ENCODE data around the gene SERPINB7. TPM values are rescaled to one million over a fixed set of nuclear protein-coding genes. Genes with fewer than 3 reads are reported as not detected.

The SERPINB7 gene
- total RNA-seq, 1 experiment from 2014 or later = 74.5 TPM

GRCh38 chr18:63834471-63835113 is 59.4 kb downstream of the SERPINB7 start:
- no peaks in the 10 kb centered on the region for H3K27me3 ChIP-seq (ENCODE audit: low read length)

GRCh38 chr18:63836456-63836855 is 61.2 kb downstream of the SERPINB7 start:
- DNase-seq (no peak), ATAC-seq (no peak)
- peak overlapping the region; percentile 82; the same call in 1 of the 2 replicates for H3K9ac ChIP-seq (ENCODE audit: low read length)
- no peak overlapping the region for H3K4me3 ChIP-seq (ENCODE audit: low read length)
- H3K27me3 ChIP-seq (ENCODE audit: low read length) = no peaks in the 10 kb centered on the region
- H3K27ac ChIP-seq (ENCODE audit: low read length) = peak overlapping the region; percentile 100
- intact Hi-C loops (cut with micrococcal nuclease) = no loop called here
- H2AFZ ChIP-seq (ENCODE audit: low read length) = no peak overlapping the region
- POLR2A ChIA-PET (ENCODE audit: unreplicated experiment) = no interaction called here
- H3K9me3 ChIP-seq (ENCODE audit: low read length) = no peaks in the 10 kb centered on the region
- no peaks in the 10 kb centered on the region for H3K79me2 ChIP-seq (ENCODE audit: low read length)
- H3K36me3 ChIP-seq (ENCODE audit: low read depth, low read length) = no peaks in the 10 kb centered on the region
- CTCF ChIA-PET = no interaction called here
- TF ChIP-seq EZH2 (IDR thresholded peaks at IDR 0.05; ENCODE audit: low read length, unreplicated experiment) (no peak), EZH2phosphoT487 (IDR thresholded peaks at IDR 0.05; ENCODE audit: borderline replicate concordance, low read length) (no peak), CTCF (conservative IDR thresholded peaks at IDR 0.05; ENCODE audit: low read depth, low read length) (no peak)
- BruUV-seq (replicated peaks) = no TSS peak
- no peaks in the 10 kb centered on the region for H3K9me2 ChIP-seq (replicated peaks; ENCODE audit: low read length)
- H4K20me1 ChIP-seq (ENCODE audit: low read length) = no peaks in the 10 kb centered on the region
- peaks cover 40% of the 10 kb centered on the region for H3K4me1 ChIP-seq (ENCODE audit: insufficient read depth, low read length)
- no peak overlapping the region for H3K4me2 ChIP-seq (ENCODE audit: low read length)
- H3F3A ChIP-seq (ENCODE audit: low read length, unreplicated experiment) = peaks cover 32% of the 10 kb centered on the region

More at GRCh38 chr18:63834471-63835113, 59.4 kb downstream of the SERPINB7 start:
- H3K27ac ChIP-seq (ENCODE audit: low read length) = peak overlapping the region; percentile 100
- no peak for TF ChIP-seq CTCF (conservative IDR thresholded peaks at IDR 0.05; ENCODE audit: low read depth, low read length)
- no peak for TF ChIP-seq EZH2phosphoT487 (IDR thresholded peaks at IDR 0.05; ENCODE audit: borderline replicate concordance, low read length)
- no peak for TF ChIP-seq EZH2 (IDR thresholded peaks at IDR 0.05; ENCODE audit: low read length, unreplicated experiment)
- BruUV-seq (replicated peaks) = no TSS peak
- ChIA-PET POLR2A (ENCODE audit: unreplicated experiment) (no interaction called here), CTCF (no interaction called here)
- ATAC-seq (peak; percentile 29), DNase-seq (peak; percentile 85)
- peak overlapping the region; percentile 93 for H3K9ac ChIP-seq (ENCODE audit: low read length)
- no peaks in the 10 kb centered on the region for H3K79me2 ChIP-seq (ENCODE audit: low read length)
- H3K36me3 ChIP-seq (ENCODE audit: low read depth, low read length) = no peaks in the 10 kb centered on the region
- peaks cover 40% of the 10 kb centered on the region for H3F3A ChIP-seq (ENCODE audit: low read length, unreplicated experiment)
- intact Hi-C loops (cut with micrococcal nuclease) = no loop called here
- no peak overlapping the region for H3K4me3 ChIP-seq (ENCODE audit: low read length)
- no peak overlapping the region for H2AFZ ChIP-seq (ENCODE audit: low read length)
- H3K4me2 ChIP-seq (ENCODE audit: low read length) = peak overlapping the region; percentile 71
- no peaks in the 10 kb centered on the region for H4K20me1 ChIP-seq (ENCODE audit: low read length)
- no peaks in the 10 kb centered on the region for H3K9me2 ChIP-seq (replicated peaks; ENCODE audit: low read length)
- no peaks in the 10 kb centered on the region for H3K9me3 ChIP-seq (ENCODE audit: low read length)
- H3K4me1 ChIP-seq (ENCODE audit: insufficient read depth, low read length) = peaks cover 58% of the 10 kb centered on the region

- POLR2A ChIA-PET (ENCODE audit: unreplicated experiment) = no interaction called here
- Histone ChIP-seq H2AFZ (ENCODE audit: low read length) (no peak overlapping the region), H3F3A (ENCODE audit: low read length, unreplicated experiment) (peaks cover 23% of the 10 kb centered on the region), H3K27ac (ENCODE audit: low read length) (peak overlapping the region; percentile 3; the same call in 1 of the 2 replicates), H4K20me1 (ENCODE audit: low read length) (no peaks in the 10 kb centered on the region), H3K4me2 (ENCODE audit: low read length) (no peak overlapping the region), H3K4me3 (ENCODE audit: low read length) (no peak overlapping the region), H3K4me1 (ENCODE audit: insufficient read depth, low read length) (peaks cover 30% of the 10 kb centered on the region), H3K9ac (ENCODE audit: low read length) (no peak overlapping the region), H3K9me2 (replicated peaks; ENCODE audit: low read length) (no peaks in the 10 kb centered on the region), H3K9me3 (ENCODE audit: low read length) (no peaks in the 10 kb centered on the region), H3K79me2 (ENCODE audit: low read length) (no peaks in the 10 kb centered on the region), H3K27me3 (ENCODE audit: low read length) (no peaks in the 10 kb centered on the region), H3K36me3 (ENCODE audit: low read depth, low read length) (no peaks in the 10 kb centered on the region)
- no TSS peak for BruUV-seq (replicated peaks)
- intact Hi-C loops (cut with micrococcal nuclease) = no loop called here
- no peak for TF ChIP-seq CTCF (conservative IDR thresholded peaks at IDR 0.05; ENCODE audit: low read depth, low read length)
- TF ChIP-seq EZH2phosphoT487 (IDR thresholded peaks at IDR 0.05; ENCODE audit: borderline replicate concordance, low read length) = no peak
- no peak for TF ChIP-seq EZH2 (IDR thresholded peaks at IDR 0.05; ENCODE audit: low read length, unreplicated experiment)
- CTCF ChIA-PET = no interaction called here
- ATAC-seq = no peak
- DNase-seq = peak; percentile 9
Observed at GRCh38 chr18:63837590-63837989, 62.4 kb downstream of the SERPINB7 start.
